ENCODE results near the gene REELD1.

DNA sequence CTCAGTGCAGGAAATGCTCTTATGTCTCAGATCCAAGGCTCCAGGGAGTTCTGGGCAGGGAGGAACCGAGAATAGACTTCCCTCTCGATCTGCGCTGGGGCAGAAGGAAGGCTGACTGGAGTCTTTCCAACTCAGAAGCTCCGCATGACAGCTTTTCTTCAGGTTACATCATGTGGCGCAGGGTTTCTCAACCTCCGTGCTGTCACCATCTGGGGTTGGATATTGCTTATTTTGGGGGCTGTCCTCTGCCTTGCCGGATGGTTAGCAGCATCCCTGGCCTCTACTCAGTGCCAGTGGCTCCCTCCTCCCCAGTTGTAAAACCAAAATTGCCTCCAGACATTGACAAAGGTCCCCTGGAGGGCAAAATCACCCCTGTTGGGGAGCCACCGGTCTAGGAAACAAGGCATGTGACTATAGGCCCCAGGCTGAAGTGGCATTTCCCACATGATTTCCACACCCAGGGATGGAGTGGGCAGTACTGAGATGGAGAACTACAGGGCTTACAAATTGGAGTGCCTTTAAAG, 21.4 kb downstream of the REELD1 start:
- TF ChIP-seq, protein P1, sequence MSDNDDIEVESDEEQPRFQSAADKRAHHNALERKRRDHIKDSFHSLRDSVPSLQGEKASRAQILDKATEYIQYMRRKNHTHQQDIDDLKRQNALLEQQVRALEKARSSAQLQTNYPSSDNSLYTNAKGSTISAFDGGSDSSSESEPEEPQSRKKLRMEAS (IDR thresholded peaks at IDR 0.05), result no peak
- TF ChIP-seq JUND (IDR thresholded peaks at IDR 0.05) (no peak), EGR1 (IDR thresholded peaks at IDR 0.05; ENCODE audit: low read depth in 2 of 2) (no peak), YY1 (IDR thresholded peaks at IDR 0.05) (no peak), TAF1 (conservative IDR thresholded peaks at IDR 0.05) (no peak), HNF4A (conservative IDR thresholded peaks at IDR 0.05) (no peak)
- TF ChIP-seq, protein P2, sequence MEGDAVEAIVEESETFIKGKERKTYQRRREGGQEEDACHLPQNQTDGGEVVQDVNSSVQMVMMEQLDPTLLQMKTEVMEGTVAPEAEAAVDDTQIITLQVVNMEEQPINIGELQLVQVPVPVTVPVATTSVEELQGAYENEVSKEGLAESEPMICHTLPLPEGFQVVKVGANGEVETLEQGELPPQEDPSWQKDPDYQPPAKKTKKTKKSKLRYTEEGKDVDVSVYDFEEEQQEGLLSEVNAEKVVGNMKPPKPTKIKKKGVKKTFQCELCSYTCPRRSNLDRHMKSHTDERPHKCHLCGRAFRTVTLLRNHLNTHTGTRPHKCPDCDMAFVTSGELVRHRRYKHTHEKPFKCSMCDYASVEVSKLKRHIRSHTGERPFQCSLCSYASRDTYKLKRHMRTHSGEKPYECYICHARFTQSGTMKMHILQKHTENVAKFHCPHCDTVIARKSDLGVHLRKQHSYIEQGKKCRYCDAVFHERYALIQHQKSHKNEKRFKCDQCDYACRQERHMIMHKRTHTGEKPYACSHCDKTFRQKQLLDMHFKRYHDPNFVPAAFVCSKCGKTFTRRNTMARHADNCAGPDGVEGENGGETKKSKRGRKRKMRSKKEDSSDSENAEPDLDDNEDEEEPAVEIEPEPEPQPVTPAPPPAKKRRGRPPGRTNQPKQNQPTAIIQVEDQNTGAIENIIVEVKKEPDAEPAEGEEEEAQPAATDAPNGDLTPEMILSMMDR (IDR thresholded peaks at IDR 0.05; ENCODE audit: low read depth, low read length, missing input control), result no peak
- TF ChIP-seq, protein P3, sequence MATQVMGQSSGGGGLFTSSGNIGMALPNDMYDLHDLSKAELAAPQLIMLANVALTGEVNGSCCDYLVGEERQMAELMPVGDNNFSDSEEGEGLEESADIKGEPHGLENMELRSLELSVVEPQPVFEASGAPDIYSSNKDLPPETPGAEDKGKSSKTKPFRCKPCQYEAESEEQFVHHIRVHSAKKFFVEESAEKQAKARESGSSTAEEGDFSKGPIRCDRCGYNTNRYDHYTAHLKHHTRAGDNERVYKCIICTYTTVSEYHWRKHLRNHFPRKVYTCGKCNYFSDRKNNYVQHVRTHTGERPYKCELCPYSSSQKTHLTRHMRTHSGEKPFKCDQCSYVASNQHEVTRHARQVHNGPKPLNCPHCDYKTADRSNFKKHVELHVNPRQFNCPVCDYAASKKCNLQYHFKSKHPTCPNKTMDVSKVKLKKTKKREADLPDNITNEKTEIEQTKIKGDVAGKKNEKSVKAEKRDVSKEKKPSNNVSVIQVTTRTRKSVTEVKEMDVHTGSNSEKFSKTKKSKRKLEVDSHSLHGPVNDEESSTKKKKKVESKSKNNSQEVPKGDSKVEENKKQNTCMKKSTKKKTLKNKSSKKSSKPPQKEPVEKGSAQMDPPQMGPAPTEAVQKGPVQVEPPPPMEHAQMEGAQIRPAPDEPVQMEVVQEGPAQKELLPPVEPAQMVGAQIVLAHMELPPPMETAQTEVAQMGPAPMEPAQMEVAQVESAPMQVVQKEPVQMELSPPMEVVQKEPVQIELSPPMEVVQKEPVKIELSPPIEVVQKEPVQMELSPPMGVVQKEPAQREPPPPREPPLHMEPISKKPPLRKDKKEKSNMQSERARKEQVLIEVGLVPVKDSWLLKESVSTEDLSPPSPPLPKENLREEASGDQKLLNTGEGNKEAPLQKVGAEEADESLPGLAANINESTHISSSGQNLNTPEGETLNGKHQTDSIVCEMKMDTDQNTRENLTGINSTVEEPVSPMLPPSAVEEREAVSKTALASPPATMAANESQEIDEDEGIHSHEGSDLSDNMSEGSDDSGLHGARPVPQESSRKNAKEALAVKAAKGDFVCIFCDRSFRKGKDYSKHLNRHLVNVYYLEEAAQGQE (IDR thresholded peaks at IDR 0.05), result no peak

Measured in liver (tissue), 3 donors.